ENCODE data around the gene GLT8D1.

GLT8D1 gene

DNA sequence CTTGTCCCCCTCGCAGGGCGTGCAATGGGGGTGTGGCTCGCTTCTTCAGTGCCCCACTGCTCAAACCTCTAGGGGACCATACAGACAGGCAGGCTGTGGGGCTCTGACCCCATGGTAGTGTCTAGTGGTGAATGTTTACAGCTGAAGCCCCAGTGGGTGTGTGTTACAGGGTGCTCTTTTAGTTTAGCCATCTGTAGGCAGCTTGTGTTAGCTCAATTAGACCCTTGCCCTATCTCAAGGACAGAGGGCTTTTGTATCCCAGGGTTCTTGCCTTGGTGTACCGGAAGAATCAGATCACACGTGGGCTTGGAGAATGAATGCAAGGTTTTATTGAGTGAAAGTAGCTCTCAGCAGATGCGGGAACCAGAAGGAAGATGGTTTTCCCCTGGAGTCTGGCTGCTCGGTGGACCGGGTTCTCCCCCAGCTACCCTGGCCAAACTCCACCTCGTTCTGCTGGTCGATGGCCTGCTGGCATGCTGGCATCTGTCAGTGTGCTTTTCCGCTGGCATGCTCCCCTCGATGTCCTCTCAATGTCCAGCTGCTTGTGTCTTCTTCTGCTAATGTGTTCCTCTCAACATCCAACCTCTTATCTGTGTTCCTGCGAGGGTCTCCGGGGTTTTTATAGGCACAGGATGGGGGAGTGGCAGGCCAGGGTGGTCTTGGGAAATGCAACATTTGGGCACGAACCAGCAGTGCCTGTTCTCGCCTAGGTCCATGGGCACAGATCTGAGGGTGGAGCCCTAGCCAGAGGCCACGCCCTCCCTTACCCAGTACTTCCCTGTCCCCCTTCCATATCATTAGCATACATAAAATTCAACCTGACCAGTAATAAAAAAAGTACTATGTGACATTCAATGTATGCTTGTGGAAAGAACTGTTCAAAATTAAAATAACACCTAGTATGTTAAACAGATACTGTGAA lies 7.0 kb upstream of the GLT8D1 start:
- DNase-seq = no peak

DNA sequence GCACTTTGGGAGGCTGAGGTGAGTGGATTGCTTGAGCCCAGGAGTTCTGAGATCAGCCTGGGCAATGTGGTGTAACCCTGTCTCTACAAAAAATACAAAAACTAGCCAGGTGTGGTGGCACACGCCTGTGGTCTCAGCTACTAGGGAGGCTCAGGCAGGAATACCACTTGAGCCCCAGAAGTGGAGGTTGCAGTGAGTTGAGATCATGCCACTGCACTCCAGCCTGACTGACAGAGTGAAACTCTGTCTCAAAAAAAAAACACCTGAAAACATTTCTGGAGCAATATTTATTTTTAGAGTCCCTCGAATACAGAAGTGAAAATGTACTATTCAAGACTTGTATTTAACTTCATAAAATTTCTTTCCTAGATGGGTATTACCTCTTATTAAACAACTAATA lies 4.9 kb upstream of the GLT8D1 start:
- no peak for DNase-seq

DNA sequence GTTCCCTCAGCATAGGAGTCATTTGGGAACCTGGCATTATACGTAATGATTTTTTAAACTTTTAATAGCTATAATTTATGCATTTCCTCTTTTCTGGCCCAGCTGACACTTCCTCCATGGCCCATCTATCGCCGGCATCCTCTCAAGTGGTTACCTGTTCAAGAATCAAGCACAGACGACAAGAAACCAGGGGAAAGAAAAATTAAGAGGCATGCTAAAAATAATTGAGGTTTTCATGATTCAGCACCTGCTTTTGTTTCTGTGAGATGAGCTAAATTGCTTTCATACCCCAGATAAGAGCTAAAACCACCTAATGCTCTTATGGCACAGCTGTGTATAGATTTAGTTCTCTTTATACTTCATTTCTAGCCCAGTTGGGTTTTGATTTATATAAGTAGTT lies 2.0 kb upstream of the GLT8D1 start:
- DNase-seq = no peak

DNA sequence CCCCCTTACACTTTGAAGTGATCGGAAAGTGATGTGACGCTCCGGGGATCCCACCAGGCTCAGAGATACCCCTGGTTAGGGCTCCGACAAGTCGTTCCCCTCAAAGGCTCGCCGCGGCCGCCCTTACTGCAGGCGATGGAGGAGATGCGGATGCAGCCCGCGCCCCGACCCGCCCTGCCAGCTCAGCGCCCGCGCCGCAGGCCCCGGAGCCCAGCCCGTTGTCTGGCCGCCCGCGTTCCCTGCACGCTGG lies 228 bp downstream of the GLT8D1 start:
- DNase-seq = no peak

DNA sequence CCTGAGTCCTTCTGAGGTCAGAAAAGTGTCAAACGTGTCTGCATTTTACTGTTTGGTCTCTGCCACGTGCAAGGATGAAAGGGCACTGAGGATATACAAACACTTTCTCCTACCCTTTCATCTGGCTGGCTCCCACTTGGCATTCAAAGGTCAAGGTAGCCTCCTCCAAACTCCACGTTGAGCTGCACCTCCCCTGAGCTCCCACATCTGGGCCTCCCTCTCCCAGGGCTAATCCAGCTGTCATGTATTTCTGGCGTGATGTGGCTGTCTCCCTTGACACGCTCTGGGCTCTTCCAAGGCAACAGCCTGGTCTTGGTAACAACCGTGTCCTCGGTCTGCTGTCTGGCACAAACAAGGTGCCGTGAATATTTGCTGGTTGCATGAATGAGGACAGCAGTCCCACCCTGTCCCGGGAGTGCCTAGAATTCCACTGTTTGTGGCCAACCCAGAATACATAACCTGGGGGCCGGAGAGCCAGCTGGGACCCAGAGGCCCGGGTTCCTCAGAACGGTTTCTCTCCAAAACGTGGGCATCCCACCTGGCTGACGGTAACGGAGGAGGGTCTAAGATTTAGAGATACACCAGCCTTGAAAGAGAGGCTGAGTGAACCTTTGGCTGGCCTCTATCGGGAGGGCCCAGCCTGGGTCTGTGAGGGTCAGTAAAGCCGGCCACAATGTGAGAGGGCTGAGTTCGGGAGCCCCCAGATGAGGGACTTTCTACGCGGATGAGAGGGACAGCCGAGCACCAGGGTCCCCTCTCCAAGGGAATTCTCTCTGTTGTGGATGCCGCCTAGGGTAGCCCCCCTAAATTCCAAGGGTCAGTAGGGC lies 767 bp downstream of the GLT8D1 start:
- peak; percentile 27 for DNase-seq

DNA sequence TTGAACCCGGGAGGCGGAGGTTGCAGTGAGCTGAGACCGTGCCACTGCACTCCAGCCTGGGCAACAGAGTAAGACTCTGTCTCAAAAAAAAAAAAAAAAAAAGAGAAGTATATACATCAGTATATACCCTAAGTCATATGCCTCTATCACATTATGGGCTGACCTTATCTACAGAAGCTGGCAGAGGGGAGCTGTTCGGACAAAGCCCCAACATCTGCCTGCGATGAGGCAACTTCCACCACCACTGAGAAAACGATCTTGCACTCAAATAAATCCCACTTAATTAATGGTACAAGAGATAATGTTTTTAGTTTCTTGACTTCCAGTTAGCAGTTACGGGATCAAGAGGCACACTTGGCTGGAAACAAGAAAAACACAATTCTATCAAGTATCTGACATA lies 2.2 kb downstream of the GLT8D1 start:
- no peak for DNase-seq

DNA sequence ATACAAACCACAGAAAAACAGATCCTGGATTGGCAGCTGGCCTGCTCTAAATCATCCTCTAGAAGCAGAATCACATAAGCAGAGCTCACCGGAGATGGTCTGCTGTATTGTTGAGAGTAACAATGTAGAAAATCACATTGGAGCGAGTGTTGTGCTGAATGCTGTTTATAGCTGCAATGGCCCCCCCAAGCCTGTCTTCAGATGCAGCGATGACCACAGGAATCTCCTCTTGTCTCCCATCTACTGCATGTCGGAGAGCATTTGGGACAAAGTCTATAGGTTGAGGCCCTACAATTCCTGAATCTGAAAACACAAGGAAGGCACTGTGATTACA lies 8.0 kb downstream of the GLT8D1 start:
- no peak for DNase-seq

DNA sequence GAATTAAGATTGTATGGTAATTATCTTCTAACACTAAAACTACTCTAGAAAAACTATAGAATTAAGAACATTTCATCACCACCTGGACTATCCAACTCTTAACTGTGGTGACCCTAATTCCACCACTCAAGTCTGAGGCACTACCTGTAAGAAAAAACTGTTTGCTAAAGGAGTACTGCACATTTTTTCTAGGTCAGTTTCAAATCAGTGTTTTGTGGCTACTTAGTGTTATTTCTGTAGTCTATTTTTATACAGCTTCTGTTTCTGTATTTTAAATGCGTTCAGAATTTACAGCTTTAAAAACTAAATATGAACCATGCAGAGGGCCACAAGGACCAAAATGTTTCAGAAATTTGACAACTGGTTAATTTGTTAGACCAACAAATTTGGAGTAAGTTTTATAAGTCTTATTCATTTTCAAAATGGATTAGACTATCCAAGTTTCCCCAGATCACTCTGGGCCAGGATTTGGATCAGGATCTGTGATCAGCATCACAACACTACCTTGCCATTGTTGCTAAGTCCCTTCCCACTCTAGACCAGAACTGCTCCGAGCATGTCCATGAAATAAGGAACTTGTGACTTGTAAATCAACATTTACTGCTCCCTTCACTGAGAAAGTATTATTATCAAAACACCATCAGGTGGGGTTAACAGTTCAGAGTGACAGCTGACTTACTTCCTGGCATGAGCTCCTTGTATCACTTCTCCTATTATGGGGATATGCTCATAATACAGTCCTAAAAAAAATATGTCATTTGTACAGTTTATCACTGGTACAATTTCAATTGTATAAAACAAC lies 8.6 kb downstream of the GLT8D1 start:
- no peak for DNase-seq

DNA sequence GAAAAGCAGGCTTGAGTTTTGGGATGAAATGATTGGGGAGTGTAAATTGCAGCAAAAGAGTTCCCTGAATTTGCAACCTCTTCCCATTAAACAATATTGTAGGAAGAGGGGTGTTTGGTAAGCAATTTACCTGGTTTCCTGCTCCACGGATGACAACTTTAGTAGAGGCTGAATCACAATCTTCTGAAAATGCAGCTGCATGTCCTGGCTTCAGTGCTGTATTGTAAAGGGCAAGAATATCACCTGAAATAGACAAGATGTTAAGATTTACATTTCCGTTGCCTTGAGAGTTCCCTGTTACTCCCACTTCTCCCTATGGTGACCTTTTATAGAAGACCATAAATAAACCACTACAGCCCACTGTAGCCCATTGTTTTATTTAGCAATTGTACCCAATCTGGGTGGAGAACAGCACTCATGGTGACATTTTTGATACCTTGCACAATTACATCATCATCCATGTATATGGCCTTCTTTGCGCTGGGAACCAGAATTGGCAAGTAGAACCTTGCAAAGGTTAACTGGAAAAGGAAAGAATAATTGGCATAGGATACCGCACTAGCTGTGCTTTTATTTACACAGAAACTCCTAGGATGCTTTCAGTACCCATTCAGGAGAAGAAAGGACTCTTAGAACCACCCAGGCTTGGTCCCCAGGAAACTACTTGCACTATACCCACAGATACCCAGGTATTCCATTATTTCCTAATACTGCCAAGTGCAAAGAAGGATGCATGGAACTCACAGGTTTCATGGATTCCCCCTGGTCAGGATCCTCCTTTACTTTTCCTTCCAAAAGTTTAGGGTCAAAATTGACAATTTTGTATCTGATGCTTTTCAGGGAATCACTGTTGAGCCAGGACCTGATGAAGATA lies 9.6 kb downstream of the GLT8D1 start:
- no peak for DNase-seq

DNA sequence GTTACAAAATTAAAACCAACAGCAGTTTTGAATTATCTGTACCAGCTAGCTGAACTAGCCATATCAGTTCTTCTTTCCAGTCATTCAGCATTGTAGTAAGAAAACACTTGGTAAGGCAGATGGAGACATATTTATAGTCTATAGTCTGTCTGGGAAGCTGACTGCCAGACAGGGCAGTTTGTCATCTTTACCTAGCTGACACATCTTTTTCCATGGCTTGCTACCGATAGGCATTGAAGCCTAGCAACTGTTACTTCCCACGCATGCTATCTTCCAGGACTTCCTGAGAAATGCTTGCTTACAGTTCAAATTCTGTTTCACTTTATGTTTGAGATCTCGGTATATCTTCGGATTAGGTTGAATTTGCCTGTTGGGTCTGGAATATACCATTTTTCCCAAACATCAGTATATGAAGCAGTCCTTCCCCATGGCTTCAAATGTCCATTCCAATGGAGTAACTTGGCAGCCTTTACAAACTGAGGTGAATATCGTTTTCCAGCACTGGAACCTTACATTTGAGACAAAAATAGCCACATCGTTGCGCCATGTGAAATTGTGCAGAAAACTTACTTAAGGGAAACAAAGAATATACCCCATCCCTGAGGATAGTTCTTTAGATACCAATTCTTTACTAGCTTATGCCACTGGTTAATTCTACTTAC lies 10.9 kb downstream of the GLT8D1 start:
- no peak for DNase-seq

DNA sequence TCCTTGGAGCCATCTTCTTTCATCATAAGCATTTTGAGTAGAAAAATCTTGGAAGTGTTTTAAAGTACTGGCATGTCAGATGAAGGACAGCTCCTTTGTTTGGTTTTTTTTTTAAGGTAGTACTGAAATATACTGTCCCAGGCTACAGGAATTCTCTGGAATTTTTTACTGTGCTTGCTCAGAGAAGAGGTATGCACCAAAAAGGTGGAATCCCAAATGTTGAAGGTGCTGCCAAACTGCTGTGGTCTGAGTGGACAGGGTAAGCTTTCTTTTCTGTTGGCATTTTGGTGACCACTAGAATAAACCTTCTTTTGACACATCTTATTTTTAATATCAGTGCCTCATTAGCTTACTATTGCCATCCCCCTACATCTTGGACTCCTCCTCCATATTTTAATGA lies 12.5 kb downstream of the GLT8D1 start:
- DNase-seq = no peak

DNA sequence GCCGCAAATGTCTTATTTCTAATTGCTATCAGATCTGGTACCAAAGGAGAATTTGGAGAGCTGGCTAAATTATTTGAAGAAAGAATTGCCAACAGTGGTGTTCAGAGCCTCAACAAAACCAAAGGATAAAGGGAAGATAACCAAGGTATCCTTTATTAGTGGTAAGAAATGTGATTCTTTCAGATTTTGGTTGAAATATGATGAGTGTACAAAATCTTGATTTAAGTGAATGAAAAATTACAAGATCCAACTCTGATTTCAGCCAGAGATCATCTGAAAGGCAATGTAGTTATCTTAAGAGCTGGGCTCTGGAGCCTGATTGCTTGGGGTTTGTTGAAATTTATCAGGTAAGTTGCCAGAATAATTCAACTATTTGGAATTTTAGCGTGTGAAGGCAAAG lies 15.0 kb downstream of the GLT8D1 start:
- DNase-seq = no peak

DNA sequence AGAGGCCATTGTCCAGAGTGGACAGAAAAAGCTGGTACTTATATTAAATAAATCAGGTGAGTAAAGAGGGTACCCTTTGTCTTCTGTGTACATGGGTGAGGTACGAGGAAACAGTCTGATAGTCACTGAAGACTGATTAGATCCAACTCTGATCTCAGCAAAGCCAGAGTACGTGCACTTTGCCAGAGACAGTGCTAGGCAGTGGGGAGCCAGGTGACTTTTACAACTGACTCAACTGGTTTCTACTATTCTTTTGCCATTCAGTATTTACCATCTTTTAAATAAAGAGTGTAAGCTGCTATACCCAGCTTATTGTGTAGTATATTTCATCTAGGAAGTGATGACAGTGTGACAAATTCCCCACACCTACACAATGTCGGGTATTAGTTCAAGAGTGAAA lies 16.4 kb downstream of the GLT8D1 start:
- no peak for DNase-seq

DNA sequence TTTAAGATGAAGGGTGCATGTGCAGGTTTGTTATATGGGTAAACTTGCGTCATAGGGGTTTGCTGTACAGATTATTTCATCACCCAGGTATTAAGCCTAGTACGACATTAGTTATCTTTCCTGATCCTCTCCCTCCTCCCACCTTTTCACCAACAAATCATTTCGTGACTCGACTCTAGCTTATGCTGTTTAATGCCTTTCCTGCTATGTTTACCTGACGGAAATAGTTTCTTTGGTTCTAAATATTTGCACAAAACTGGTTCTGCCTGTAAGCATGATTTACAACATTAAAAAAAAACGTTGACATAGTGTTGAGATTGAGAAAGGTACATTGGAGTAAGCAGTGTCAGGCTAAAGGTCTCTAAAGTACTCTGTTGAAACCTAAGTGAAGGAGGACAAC lies 17.3 kb downstream of the GLT8D1 start:
- no peak for DNase-seq

DNA sequence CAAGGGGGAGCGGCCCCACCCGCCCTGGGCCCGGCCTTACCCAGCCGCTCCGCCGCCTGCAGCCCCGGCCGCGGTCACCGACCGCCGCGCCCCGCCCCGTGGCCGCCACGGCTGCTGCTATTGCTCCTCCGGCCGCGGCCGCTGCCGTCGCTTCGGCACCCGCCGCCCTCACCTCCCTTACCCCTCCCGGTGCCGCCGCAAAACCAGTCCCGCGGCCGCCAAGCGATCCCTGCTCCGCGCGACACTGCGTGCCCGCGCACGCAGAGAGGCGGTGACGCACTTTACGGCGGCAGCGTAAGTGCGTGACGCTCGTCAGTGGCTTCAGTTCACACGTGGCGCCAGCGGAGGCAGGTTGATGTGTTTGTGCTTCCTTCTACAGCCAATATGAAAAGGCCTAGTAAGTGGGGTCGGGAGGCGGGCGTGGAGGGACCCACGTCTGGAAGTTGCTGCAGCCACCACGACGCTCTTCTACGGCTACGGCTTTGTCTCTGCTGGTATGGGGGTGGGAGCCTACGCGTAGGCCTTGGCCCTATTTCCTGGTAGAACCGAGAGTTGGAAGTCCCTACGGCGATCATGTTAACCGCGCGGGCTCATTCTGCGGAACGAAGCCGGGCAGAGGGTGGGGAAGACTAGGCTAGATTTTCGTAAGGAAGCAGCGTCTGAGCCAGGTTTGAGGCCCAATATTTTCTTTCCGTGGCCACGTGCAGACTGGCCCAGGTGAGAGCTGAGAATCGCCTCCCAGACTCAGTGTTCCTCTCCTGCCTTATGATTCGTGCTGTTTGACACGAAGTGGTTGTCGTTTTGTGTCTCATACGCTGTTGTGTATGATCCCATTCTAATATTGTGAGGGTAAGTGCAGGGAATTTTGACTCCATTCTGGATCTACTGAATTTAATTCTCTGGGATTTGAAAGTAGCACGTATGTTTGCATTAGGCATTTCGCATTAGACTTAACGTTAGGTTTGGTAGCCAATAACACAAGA lies 19.6 kb downstream of the GLT8D1 start, which contains the start of the genes GNL3 and PBRM1:
Gene GNL3 (plus strand): TSS at position 324 of the 983 bp plus-strand sequence. CDS start 61 bp downstream, at position 385.
Gene PBRM1 (minus strand): TSS at position 205 of the 983 bp plus-strand sequence.
- peak; percentile 94 for DNase-seq

DNA sequence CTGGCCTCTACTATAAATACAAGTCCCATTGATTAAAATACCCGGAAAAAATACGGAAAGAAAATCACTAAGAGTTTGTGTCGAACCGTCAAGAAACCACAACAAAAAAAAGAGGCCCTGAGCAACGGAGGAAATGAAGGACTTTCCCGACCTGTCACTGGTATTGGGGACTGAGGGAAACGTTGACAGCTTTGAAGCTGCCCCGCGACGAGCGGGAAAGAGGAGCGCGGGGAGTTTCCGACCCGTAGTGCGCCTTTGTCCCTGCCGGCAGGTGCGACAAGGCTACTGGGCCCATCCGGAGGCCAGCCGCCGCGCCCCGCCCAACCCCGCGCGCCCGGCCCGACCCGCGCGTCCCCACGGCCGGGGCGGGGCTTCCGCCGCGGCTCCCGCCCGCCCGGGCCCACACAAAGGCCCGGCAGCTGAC lies 20.3 kb downstream of the GLT8D1 start:
- DNase-seq = peak; percentile 79

DNA sequence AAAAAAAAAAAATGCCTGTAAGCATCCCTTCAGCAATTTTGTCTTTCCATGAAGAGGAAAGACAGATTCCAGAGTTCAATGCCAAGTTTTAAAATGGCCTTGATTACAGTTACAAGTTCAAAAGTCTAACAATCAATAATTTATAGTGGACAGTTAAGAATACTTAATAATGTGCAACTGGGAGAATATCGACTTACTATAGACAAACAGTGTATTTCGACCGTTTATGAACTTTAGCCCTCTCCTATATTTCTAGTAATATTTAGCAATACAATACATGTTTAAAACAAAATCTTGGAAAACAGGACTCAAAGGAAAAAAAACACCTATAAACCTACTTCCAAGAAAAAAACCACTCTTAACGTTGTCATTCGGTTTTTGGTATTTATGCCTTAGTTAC lies 21.4 kb downstream of the GLT8D1 start:
- no peak for DNase-seq

DNA sequence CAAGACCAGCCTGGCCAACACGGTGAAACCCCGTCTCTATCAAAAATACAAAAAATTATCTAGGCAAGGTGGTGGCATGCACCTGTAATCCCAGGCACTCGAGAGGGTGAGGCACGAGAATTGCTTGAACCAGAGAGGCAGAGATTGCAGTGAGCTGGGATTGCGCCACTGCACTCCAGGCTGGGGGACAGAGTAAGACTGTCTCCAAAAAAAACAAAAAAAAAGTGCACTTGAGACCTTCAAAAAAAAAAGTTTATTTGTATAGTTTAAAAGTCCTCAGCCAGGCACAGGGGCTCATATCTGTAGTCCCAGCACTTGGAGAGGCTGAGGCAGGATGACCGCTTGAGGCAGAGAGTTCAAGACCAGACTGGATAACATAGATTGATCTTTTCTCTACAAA lies 22.0 kb downstream of the GLT8D1 start:
- no peak for DNase-seq

DNA sequence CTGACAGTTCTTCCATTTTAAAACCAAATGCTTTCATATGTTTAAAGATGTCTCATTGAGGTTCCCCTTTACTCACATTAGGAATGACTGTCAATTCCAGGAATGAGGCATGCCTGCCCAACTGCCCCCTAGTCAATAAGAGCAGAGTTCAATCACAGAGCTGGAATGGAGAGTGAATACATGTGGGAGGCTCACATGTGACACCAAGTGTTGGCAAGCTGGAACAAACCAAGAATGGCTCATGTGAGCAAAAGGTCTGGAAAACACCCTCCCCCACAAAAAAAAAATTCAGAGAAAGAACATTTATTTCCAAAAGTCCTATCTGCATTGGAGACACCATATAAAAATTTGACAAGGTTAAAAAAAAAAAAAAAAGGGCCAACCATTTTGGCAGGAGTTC lies 23.6 kb downstream of the GLT8D1 start:
- peak; percentile 79 for DNase-seq

DNA sequence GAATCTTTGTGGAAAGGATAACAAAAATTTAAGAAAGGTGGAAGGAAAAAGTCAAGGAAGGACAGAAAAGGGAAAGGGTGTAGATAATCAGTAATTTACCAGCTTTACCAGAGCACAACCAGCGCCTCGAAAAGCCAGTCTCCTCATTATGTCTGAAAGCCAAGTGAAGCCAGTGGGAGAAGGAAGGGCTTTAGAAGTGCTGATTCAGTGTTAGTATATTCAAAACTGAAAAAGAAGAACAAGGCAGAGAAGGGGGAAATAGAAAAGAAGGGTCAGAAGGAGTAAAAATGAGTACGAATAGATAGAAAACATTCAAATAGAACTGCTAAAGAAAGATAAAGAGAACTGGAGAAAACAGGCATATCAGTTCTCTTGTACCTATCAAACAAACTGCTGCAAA lies 24.0 kb downstream of the GLT8D1 start:
- no peak for DNase-seq

DNA sequence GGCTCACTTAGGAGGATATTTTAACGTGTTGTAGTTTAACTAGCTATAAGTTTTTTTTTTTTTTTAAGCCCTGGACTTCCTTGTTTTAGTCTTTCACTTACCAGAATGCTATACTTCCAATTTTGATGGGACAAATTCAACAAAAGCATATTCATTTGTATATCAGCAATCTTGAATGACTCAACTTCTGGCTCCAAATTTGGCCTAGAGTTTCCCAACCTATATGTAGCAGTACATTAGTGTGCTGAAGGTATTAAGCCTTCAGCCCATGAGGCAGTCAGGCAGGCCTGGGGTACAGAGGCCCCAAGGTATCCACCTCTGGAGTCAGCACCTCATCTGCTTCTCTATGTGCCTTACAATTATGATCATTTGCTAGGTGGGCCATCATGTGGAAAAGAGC lies 25.8 kb downstream of the GLT8D1 start:
- no peak for DNase-seq

All from EL (cell line).